AML-193 (cell line): ENCODE results near the gene IFT27.

ENCODE experiments used
- DNase-seq, 2 experiments: peaks; one replicate each; lab custom pipeline; 2025; lab: John Stamatoyannopoulos, UW

IFT27 gene

GRCh38 chr22:36724836-36725235 lies 51.1 kb downstream of the IFT27 start:
- no peak for DNase-seq

- DNase-seq: no peak
Observed at GRCh38 chr22:36722055-36722454, 53.9 kb downstream of the IFT27 start.

- DNase-seq: no peak
Observed at GRCh38 chr22:36715647-36716046, 60.3 kb downstream of the IFT27 start.

GRCh38 chr22:36714110-36714509 lies 61.8 kb downstream of the IFT27 start:
- no peak for DNase-seq

- no peak for DNase-seq
Observed at GRCh38 chr22:36713436-36713835, 62.5 kb downstream of the IFT27 start.
